22Rv1 (cell line): Measurements from ENCODE around the gene ESR2.
"Not testable (repeated sequence)": the region's sequence is repeated elsewhere in the genome, so short reads cannot be mapped to it uniquely, and the experiment has no call there.

Experiments
- H3K27ac ChIP-seq: fragments of 450-650 bp; 2 replicates; pipeline ENCODE4 v1.5.1; 2017
- CTCF ChIP-seq: fragments of 450-650 bp; IDR thresholded peaks from 2 replicates; pipeline ENCODE4 v1.5.1; 2017; ENCODE audit warnings: mild to moderate bottlenecking
- ZFX ChIP-seq: fragments of 450-650 bp; IDR thresholded peaks from 2 replicates; pipeline ENCODE4 v1.6.1; 2017; ENCODE audit warnings: antibody characterized with exemption, borderline replicate concordance

The ESR2 gene

GRCh38 chr14:64060199-64060545 lies 234.0 kb downstream of the ESR2 start:
- TF ChIP-seq CTCF, result no peak
- no peak for TF ChIP-seq ZFX
- H3K27ac ChIP-seq, result no peak overlapping the region

GRCh38 chr14:64059454-64060198 lies 234.5 kb downstream of the ESR2 start:
- no peak overlapping the region for H3K27ac ChIP-seq
- no peak for TF ChIP-seq ZFX
- TF ChIP-seq CTCF, result no peak

GRCh38 chr14:64053694-64054669 lies 240.2 kb downstream of the ESR2 start:
- TF ChIP-seq ZFX, result no peak
- TF ChIP-seq CTCF, result no peak
- H3K27ac ChIP-seq, result no peak overlapping the region

- TF ChIP-seq CTCF, result no peak
- no peak overlapping the region for H3K27ac ChIP-seq
These were observed 244.4 kb downstream of the ESR2 start for GRCh38 chr14:64049616-64050381.

GRCh38 chr14:64045091-64045490 lies 249.1 kb downstream of the ESR2 start:
- H3K27ac ChIP-seq, result no peak overlapping the region
- no peak for TF ChIP-seq CTCF
- no peak for TF ChIP-seq ZFX

GRCh38 chr14:64043296-64043695 lies 250.9 kb downstream of the ESR2 start:
- not testable (repeated sequence) for H3K27ac ChIP-seq

- TF ChIP-seq ZFX (no peak), CTCF (0 out of 2 replicates have a peak, but pooled peaks have one; percentile 12)
- no peak overlapping the region for H3K27ac ChIP-seq
These were observed 254.1 kb downstream of the ESR2 start for GRCh38 chr14:64040044-64040443.
